ENCODE results near the gene KLF1.
A peak's percentile ranks its signal among the peaks of the same experiment; 100 is the strongest.
"Not testable (repeated sequence)": the region's sequence is repeated elsewhere in the genome, so short reads cannot be mapped to it uniquely, and the experiment has no call there.

KLF1 gene

DNA sequence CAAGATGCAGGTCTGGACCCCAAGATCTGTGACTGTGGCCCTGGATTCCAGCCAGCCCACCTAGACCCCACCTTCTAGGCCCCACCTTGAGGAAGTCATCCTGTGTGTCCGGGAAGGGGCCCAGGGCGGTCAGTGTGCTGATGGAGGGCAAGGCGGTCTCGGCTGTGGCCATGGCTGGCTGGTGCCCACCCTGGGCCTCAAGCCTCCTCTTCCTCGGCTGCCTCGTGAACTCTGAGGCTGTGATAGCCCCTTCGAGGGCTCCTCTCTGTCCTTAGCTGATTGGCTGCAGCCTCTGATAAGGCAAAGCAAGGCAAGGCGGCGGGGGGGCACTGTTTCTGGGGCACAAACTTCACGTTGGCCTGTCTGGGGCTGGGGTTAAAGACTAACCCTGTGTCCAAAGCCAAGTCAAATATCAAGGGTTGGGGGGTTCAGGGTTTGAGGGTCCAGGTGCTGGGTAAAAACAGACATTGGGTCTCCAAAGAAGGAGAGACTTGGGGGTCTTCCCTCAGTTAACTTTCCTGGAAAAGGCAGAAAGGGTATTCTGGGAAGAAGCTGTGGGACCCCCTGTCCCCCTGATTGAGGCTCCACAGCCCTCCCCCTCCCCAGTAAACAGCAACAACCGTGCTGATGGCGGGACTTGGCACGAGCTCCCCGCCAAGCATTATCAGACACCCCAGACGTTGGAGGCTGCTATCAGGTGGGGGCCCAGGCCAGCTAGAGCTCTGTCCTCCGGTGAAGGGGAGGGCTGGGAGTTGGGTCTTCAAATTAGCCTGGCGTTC lies at the start of gene KLF1:
Gene KLF1 (minus strand): TSS at position 233 of the 779 bp plus-strand sequence. CDS start 61 bp downstream, at position 172.
- no peak for DNase-seq

DNA sequence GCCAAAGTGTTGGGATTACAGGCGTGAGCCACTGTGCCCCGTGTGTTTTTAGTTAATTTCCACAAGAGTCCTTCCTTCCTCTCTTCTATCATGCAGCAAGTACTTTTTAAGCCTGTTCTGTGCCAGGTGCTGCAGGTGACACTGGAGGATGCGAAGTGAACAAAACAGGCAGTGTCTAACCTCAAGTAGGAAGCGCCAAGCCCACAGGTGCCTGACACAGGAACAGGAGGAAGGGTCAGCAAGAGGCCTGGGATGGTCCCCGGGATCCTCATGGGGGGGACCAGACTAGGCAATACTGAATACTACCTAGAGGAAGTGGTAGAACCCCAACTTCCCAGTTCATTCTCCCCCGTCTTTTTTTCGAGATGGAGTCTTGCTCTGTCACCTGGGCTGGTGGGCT lies 49.6 kb upstream of the KLF1 start:
- no peak for DNase-seq

DNA sequence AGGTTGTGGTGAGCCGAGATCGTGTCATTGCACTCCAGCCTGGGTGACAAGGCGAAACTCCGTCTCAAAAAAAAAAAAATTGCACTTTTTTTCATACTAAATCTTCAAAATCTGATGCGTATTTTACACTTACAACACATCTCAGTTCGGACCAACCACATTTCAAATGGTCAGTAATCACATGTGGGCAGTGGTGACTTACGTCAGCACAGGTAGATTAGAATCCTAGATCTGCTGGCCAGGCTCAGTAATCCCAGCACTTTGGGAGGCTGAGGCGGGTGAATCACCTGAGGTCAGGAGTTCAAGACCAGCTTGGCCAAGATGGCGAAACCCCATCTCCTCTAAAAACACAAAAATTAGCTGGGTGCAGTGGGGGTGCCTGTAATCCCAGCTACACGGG lies 48.1 kb upstream of the KLF1 start:
- DNase-seq = no peak

DNA sequence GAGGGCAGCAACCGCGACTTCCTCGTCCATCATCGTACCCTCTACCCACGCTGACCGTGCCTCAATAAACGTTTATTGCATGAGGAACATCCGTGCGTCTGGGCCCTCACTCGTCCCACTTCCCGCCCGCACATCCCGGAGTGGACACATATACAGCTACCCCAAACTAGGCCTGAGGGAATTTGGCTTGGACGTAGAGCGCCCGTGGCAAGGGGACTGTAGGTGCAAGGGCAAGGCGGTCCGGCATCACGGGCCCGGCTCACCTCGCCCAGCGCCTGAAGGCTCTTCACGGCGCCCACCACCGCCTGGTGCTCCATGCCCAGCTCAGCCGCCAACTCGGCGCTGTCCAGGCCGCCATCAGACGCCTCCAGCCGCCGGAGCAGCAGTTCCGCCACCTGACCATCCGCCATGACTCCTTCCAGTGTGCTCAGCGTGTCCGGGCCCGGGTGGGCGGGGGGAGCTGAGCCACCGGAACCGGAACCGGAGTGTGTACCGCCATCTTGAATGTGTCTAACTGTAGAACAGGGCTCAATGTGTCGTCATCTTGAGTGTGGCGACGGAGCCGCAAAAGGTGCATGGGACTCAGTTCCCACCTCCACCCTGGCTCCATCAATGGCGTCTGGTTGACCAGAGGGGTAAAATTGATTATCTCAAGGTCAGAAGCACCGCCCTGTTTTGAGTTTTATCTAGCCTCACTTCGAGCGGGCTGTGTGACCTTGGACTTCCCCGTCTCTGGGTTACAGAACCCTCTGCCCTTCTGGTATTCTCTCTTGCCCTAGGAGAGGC lies 46.5 kb upstream of the KLF1 start, which contains the start of gene FARSA:
Gene FARSA (minus strand): TSS at position 425 of the 786 bp plus-strand sequence. CDS start 15 bp downstream, at position 410.
- DNase-seq = peak; percentile 94

DNA sequence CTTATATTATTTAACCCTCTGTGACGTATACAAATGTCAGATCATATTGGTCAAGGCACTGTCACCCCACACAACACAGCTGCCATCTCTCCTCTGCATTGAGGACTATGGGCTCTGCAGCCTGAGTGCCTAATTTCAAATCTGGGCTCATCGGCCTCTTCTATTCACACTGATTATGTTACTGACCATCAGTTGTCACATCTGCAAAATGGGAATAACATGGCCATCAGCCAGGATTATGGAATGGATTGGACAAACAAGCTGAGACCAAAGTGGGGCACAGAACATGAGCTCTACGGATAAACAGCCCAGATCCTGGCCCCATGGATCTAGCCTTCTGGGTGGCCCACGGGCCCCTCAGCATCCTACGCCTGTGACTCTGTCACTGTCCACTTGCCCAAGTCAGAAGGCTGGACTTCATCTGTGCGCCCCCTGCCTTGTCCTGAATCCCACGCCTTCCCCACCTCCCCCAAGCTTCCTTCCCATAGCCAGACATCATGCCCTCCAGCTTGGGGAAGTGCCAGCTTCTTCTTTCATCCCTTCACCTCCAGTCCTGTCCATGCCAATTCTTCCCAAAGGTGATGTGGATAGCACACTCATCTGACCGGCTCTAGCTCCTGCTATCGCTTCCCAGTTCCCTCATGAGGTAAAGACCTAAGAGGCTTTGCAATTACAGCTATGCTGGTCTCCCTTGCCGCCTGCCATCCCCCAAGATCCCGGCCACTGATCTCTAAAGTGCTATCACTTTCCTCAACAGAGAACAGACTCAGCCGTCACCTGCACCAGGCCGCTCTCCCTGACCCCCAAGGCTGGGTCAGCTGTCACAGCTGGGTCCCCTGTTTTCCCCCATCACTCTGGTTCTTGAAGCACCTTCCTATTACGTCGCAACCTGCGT lies 45.6 kb upstream of the KLF1 start:
- DNase-seq = no peak

DNA sequence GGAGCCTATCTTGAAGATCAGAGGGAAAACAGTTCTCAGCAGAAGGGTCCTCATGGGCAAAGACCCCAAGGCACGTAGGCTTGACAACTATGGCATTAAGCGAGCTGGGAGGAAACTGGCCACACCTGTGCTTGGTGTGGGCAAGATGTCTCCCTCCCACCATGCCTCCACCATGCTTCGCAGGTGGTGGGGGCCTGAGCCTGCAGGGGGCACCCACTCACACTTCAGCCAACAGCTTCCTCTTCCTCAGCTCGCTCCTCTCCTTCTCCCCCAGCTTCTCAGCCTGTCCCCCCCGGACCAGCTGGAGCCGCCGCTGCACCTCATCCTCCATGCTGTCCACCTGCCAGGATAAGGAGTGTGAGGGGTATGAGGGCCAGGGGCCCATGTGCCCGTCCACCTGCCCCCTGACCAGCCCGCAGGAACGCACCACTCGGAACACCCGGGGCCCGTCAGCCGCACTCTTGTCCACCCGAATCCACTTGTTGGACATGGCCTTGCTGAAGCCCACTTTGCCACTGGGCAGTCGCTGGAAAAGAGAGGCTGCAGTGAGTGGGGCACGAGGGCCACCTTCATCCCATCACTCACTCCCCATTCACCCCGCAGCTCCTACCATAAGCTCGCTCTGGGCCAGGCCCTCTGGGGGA lies 43.1 kb upstream of the KLF1 start:
- no peak for DNase-seq

DNA sequence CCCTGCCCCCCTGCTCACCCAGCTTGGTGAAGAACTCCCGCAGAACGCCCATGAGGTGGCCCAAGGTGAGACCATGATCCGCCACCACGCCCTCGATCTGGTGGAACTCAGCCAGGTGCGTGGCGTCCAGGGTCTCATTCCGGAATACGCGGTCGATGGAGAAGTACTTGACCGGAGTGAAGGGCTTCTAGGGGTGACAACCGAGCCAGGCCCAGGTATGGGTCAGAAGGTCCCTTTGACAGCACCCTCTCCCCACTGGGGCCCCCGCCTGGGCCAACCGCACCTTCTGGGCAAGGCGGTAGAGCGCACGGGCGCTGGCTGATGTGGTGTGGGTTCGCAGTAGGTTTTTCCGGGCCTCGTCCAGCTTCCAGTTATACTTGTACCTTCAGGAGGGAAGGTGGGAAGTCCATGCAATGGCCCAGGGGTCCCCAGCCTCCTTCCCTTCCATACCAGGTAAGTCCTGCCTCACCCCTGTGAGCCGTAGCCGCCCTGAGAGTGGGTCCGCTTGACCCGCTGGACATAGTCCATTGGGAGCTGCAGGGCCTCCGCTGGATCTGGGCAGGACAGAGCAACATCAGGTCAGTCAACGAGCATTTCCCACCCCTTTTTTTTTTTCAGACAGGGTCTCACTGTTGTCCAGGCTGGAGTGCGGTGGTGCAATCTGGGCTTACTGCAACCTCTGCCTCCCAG lies 37.8 kb upstream of the KLF1 start:
- no peak for DNase-seq

DNA sequence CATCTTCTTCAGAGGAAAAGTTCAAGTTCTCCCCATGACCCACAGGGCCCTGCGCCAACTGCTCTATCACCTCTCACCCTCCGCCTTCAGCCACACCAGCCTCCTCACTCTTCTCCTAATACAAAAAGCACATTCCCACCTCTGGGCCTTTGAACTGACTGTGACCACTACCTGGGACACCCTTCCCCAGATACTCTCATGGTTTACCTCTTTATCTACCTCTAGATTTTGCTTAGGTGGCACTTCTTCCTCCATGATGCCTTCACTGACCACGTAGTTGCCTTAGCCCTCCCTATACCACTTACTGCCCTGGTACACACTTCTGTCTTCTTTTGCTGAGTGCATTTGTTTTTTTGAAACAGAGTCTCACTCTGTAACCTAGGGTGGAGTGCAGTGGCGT lies 36.0 kb upstream of the KLF1 start:
- DNase-seq = no peak

DNA sequence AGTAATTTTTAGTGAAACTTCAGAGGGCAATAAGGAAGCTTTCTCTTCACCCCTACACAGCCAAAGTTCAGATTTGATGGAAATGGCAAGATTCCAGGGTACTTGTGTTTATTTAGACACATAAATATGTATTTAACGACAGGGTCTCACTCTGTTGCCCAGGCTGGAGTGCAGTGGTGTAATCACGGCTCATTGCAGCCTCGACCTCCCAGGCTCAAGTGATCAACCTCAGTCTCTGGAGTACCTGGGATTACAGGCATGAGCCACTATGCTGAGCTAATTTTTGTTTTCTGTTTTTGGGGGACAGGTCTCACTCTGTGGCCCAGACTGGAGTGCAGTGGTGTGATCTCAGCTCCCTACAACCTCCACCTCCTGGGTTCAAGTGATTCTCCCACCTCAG lies 34.0 kb upstream of the KLF1 start:
- DNase-seq = no peak

DNA sequence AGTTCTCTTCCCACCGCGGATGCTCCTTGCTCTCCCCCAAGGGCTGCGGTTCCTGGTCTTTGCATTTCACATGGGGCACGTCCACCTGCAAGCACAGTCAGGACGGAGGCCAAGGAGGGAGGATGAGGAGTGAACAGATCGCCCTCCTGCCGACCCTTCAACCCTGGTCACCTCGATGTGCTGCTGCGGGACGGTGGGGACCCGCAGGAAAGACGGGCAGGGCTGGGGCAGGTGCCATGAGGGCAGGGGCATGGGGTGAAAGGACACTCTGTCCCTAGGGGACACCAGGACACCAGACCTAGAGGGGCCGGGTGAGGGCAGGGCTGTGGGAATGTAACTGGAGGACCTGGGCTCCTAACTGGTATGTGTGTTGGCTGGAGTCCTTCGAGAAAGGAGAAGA lies 31.3 kb upstream of the KLF1 start:
- DNase-seq = no peak

DNA sequence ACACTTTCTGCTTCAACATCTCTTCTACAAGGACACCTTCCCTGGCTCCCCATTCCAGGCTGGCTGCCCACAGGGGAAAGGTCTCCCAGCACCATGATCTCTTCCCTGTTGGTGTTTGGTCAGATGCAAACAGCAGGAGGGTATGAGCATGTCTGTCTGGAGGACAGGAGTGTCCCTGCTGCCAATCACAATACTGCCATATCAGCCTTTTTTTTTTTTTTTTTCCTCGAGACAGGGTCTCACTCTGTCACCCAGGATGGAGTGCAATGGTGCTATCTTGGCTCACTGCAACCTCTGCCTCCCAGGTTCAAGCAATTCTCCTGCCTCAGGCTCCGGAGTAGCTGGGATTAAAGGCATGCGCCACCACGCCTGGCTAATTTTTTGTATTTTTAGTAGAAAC lies 28.9 kb upstream of the KLF1 start:
- DNase-seq = not testable (repeated sequence)

DNA sequence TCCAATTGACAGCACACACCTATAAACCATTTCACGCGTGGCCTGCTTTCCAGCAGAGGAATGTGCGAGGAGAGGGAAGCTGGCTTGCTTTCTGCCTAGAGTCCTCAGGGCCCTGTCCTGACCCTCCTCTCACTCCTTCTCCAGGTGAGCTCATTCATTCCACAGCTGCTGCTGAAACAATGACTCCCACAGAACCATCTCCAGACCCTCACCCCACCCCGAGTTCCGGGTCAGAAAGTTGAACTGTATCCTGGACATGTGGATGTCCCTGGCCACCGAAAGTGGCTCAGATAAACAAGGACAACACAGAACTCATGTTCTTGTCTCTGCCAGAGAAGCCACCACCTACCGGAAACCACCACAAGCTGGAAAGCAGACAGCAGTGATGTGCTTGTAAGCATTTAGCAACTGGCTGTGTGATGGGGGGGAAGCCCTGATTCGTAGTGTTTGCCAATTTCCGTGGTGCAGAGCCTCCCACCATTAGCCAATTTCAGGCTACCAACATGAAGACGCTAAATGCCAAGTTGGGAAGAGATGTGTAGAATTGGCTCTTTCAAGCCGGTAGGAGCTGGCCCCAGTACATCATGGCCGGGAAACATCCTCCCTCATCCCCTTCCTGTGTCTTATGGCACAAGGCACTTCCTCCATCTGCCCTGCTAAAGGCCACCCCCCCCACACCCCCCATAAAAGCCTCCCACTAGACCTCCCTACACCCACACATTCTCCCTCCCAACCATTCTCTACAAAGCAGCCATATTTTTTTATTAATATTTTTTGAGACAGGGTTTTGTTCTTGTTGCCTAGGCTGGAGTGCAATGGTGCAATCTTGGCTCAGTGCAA lies 27.1 kb upstream of the KLF1 start:
- peak; percentile 48 for DNase-seq

DNA sequence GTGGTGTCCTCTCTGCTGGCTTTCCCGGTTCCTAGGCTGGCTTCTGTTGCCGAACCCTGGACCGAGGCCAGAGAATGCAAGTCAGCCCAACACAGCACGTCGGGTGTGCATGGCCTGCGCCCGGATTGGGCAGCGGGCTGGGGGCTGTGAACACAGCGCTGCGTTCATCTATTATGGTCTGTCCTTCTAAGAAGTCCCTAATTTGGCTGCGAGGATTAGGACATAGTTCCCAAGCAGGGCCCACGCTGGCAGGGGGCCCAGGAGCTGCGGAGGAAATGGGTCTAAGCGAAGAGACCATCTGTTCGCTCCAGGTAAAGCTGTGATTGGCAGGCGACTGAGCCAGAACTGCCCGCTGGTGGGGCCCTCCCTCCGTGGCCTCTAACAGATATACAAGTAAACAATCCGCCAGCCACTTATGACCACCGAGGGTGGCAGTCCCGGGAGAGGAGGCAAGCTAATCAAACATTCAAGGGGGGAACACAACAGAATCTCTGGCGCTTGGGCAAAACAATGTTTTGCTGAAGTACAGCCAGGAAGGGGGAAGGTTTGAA lies 26.1 kb upstream of the KLF1 start:
- DNase-seq = no peak

DNA sequence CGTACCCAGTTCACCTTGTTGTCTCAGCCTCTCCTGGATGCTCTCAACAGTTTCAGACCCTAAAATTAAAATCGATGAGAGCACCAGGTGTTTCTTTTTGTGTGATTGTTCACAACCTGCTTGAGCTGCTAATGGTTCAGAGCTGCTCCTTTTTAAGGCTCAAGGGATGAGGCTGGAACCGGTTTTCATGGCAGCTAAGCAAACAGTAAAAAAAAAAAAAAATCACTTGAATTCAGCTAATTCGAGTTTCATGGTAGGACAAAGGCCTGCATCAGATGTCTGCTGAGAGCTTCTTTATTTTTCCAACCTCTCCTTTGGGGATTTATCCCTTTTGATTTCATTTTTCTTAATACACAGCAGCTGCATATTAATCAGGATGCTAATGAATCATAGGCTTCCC lies 25.6 kb upstream of the KLF1 start:
- no peak for DNase-seq

DNA sequence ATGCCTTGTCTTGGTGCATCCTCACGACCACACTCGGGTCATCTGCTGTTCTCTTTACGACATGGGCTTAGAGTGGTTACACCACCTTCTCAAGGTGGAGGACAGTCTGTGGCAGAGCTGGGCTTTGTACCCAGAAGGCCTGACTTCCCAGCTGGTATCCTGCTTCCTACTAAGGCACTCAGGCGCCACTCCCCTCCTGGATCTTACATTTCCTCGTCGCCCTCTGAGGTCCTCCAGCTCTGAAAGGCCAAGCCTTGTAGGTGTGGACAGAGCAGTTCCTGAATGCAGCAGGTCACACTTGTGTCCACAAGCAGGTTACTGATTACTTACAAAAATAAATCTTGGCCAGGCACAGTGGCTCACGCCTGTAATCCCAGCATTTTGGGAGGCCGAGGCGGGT lies 20.2 kb upstream of the KLF1 start:
- DNase-seq = no peak

DNA sequence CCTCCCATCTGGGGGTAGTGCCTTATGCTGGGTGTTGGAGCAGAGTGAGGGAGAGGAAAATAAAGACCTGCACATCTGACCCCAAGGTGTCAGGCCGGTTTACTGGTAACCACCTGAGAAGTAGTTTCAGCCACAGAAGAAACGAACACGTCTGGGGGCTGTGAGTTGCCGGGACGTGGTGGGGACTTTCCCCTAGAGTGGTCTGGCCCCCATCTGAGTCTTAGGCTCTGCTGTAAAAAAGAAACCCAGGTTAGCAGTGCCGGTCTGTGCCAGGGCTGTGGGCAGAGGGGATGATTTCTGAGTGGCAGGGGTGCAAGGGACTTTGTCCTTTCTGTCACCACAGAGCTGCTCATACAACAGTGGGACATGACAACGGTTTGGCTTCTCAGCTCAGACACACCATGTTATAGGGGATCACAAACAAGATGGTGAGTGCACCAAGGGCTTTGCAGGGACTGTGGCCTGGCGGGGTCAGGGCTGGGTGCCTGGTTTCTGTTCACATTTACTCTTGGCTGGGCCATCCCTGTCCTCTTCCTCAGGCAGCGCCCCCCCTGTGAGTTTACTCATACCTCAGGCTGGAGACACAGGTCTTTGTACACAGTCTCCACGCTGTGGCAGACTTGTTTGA lies 13.0 kb upstream of the KLF1 start:
- DNase-seq = peak; percentile 65

DNA sequence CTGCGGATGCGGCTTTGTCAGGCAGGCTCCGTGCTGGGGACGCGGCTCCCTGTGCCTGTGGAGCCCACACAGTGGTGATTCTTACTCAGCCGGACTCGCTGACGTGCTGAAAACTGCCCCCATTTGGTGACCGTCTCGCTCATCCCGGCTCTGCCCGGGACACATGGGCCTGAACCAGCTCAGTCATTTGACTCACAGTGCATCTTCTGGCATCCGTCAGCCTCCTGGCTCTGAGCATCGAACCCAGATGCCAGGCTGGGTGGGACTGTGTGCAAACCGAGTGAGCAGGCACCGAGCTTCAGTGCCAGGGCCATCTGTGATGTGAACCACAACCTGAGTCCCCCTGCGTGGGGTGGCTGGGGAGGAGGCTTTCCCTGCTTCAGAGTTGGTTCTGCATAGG lies 9.5 kb upstream of the KLF1 start:
- DNase-seq = no peak

DNA sequence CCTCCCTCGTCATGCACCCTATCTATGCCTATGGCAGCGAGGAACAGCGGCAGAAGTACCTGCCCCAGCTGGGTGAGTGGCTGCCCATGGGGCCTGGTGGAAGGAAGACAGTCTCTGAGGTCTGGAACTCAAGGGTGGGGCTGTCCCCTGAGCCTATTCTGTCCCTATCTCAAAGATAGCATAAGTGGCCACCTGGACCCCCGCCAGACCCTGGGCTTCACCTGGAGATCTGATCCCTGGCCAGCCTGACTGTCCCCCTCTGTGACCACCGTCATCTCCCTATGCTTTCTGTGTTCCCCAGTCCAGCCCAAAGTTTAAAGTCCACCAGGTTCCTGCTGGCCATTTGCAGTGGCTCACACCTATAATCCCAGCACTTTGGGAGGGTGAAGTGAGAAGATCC lies 6.6 kb upstream of the KLF1 start:
- DNase-seq = no peak

DNA sequence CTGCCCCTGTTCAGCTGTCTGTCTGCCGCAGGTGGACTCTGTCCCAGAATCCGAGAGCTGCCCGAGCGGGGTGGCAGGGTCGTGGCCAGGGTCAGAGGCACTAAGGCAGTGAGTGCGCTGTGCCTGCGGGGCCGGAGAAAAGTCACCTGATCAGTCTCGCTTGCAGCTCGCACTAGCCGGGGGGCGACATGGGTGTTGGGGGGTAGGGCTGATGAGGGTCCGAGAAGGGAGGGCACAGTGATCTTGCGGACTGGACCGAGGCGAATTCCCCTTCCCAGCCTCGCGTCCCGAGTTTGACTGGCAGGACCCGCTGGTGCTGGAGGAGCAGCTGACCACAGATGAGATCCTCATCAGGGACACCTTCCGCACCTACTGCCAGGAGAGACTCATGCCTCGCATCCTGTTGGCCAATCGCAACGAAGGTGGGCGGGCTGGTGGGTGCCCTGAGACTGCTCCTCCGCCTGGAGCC lies 4.6 kb upstream of the KLF1 start:
- DNase-seq = no peak
